Measurements from ENCODE around the gene KCNH1. TPM values are rescaled to one million over a fixed set of nuclear protein-coding genes. Genes with fewer than 3 reads are reported as not detected.

The KCNH1 gene
- total and polyA plus RNA-seq, 9 donors: 0.11 to 0.46 TPM; not detected in 7

DNA sequence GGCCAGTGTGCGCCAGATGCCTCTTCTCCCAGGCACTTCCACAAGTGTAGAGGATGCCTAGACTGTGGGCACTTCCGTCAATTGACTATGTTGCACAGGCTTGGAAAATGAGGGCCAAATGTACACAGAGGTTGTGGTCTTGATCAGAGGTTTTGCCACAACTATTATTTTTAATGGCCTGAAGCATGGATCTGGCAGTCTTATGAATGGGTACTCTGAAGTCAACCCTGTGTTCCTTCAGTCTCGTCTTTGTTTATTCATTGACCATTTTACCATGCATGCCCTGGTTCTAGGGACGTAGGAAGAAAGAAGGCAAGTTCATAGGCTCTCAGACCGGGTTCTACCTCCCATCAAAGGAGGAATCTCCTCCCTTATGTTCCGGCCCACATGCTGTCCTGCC, 476.1 kb downstream of the KCNH1 start:
- H3K36me3 ChIP-seq: no peaks in the 10 kb centered on the region

DNA sequence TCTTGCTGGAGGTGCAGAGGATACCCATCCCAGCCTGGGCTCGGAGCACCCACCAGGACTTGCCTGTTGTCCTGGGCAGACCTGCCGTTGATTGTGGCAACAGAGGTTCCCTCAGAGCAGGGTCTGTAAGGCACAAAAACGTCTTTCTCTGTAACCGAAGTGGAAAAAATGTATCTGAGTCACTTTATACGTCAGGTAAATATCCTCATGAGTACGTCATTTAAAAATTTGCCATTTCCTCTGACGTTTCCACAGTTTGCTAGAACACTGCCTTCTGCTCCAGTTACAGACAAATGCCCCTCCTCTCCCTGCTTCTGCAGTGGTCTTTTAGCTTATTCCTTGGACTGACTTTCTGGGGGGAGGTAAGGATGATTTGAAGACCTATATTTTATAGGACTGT, 478.4 kb downstream of the KCNH1 start:
- DNase-seq: no peak
- TF ChIP-seq POLR2A (IDR thresholded peaks at IDR 0.05) (no peak), EP300 (IDR thresholded peaks at IDR 0.05) (no peak)
- TF ChIP-seq, protein P1, sequence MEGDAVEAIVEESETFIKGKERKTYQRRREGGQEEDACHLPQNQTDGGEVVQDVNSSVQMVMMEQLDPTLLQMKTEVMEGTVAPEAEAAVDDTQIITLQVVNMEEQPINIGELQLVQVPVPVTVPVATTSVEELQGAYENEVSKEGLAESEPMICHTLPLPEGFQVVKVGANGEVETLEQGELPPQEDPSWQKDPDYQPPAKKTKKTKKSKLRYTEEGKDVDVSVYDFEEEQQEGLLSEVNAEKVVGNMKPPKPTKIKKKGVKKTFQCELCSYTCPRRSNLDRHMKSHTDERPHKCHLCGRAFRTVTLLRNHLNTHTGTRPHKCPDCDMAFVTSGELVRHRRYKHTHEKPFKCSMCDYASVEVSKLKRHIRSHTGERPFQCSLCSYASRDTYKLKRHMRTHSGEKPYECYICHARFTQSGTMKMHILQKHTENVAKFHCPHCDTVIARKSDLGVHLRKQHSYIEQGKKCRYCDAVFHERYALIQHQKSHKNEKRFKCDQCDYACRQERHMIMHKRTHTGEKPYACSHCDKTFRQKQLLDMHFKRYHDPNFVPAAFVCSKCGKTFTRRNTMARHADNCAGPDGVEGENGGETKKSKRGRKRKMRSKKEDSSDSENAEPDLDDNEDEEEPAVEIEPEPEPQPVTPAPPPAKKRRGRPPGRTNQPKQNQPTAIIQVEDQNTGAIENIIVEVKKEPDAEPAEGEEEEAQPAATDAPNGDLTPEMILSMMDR (IDR thresholded peaks at IDR 0.05): no peak
- H3K27ac ChIP-seq: no peak overlapping the region
- no peaks in the 10 kb centered on the region for H3K4me1 ChIP-seq (ENCODE audit: insufficient read depth)
- H3K27me3 ChIP-seq: no peaks in the 10 kb centered on the region
- intact Hi-C loops (cut with DNase I): no loop called here
- 80 to 89% (median 87%) methylated on average over 7 of the region's 7 CpGs for WGBS, 3 donors
- H3K36me3 ChIP-seq: no peaks in the 10 kb centered on the region
- no peak overlapping the region for H3K4me3 ChIP-seq
- H3K9me3 ChIP-seq: peaks cover 0 to 3% of the 10 kb centered on the region in 2 donors

More for the DNA sequence above, 476.1 kb downstream of the KCNH1 start:
- no peaks in the 10 kb centered on the region for H3K27me3 ChIP-seq
- TF ChIP-seq, protein P1 (IDR thresholded peaks at IDR 0.05): no peak
- TF ChIP-seq EP300 (IDR thresholded peaks at IDR 0.05): no peak
- no peak for TF ChIP-seq POLR2A (IDR thresholded peaks at IDR 0.05)
- H3K4me1 ChIP-seq (ENCODE audit: insufficient read depth): no peaks in the 10 kb centered on the region
- H3K9me3 ChIP-seq: peaks cover 0 to 3% of the 10 kb centered on the region in 2 donors
- 93 to 94% (median 93%) methylated on average over 6 of the region's 6 CpGs for WGBS, 3 donors
- intact Hi-C loops (cut with DNase I): no loop called here
- no peak overlapping the region for H3K27ac ChIP-seq
- no peak for DNase-seq
- H3K4me3 ChIP-seq: no peak overlapping the region

DNA sequence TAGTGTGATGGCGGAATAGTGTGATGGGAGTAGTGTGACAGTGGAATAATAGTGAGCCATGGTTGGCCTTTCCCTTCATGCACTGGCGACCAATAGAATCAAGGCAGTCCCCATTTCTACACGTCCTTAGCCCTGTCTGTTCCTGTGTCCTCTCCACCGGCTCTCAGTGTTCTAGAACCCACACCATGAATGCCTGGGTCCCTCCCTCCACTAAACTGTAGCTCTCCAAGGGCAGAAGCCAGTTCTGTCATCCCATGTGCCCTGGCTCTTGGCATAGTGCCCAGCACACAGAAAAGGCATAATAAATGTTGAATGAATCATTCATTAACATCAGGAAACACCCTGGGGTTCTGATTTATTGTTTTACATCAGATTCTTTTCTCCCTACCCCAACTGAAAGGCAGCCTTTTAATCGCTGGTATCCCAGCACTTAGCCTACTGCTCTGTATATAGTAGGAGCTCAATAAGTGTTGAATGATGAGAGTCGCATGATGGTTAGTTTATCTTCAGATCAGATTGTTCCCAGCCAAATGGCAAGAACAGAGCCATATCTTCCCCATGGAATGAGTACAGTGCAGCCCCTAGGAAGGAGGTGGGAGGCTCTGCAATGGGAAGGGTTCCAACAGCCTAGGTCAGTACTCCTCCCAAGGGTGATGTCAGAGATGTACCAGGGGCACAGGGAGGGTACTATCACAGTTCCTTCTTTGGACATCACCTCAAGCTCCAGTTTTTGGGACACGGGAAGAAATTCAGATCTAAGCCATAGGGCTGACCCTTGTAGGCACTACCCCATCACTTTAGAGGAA, 479.6 kb downstream of the KCNH1 start:
- H3K9me3 ChIP-seq: peaks cover 0 to 3% of the 10 kb centered on the region in 2 donors
- H3K27me3 ChIP-seq: no peaks in the 10 kb centered on the region
- no peaks in the 10 kb centered on the region for H3K4me1 ChIP-seq (ENCODE audit: insufficient read depth)
- H3K4me3 ChIP-seq: no peak overlapping the region
- intact Hi-C loops (cut with DNase I): no loop called here
- H3K27ac ChIP-seq: no peak overlapping the region
- no peak for DNase-seq
- WGBS, 3 donors: 83 to 87% (median 86%) methylated on average over 7 of the region's 7 CpGs
- H3K36me3 ChIP-seq: no peaks in the 10 kb centered on the region
- TF ChIP-seq, protein P1 (IDR thresholded peaks at IDR 0.05): no peak

DNA sequence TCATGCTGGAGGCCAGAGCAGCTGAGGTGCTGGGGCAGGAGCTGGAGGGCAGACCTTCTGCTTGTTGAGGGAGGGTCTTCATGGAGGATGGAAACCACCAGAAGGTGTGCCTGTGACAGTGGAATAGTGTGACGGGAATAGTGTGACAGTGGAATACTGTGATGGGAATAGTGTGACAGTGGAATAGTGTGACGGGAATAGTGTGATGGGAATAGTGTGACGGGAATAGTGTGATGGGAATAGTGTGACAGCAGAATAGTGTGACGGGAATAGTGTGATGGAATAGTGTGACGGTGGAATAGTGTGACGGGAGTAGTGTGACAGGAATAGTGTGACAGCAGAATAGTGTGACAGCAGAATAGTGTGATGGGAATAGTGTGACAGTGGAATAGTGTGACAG, 480.2 kb downstream of the KCNH1 start:
- no peak overlapping the region for H3K27ac ChIP-seq
- WGBS, 3 donors: 55 to 64% (median 57%) methylated on average over 6 of the region's 6 CpGs
- H3K9me3 ChIP-seq: peaks cover 0 to 3% of the 10 kb centered on the region in 2 donors
- TF ChIP-seq POLR2A (IDR thresholded peaks at IDR 0.05) (no peak), EP300 (IDR thresholded peaks at IDR 0.05) (no peak)
- TF ChIP-seq, protein P1 (IDR thresholded peaks at IDR 0.05): no peak
- no peaks in the 10 kb centered on the region for H3K4me1 ChIP-seq (ENCODE audit: insufficient read depth)
- H3K27me3 ChIP-seq: no peaks in the 10 kb centered on the region
- no peak overlapping the region for H3K4me3 ChIP-seq
- intact Hi-C loops (cut with DNase I): no loop called here
- no peak for DNase-seq
- no peaks in the 10 kb centered on the region for H3K36me3 ChIP-seq
